ENCODE measurements around the gene IL11. TPM values are rescaled to one million over a fixed set of nuclear protein-coding genes. Genes with fewer than 3 reads are reported as not detected.

Gene IL11
- total RNA-seq, 1 donor = 0.36 TPM

GRCh38 chr19:55322204-55322885 lies 47.9 kb downstream of the IL11 start:
- TF ChIP-seq CTCF (IDR thresholded peaks at IDR 0.05; ENCODE audit: extremely low read depth, low read depth, low read length) = no peak
- no peak overlapping the region for H2AFZ ChIP-seq (ENCODE audit: low read length)

GRCh38 chr19:55321466-55322137 lies 48.7 kb downstream of the IL11 start:
- Histone ChIP-seq H3K9me3 (ENCODE audit: low read depth, low read length) (no peaks in the 10 kb centered on the region), H2AFZ (ENCODE audit: low read length) (no peak overlapping the region), H3K79me2 (ENCODE audit: insufficient read depth, low read length) (no peaks in the 10 kb centered on the region), H3K4me1 (ENCODE audit: insufficient read depth, low read length) (no peaks in the 10 kb centered on the region), H3K27ac (ENCODE audit: low read depth, low read length) (no peak overlapping the region), H3K4me2 (ENCODE audit: insufficient read depth, low read length) (no peak overlapping the region), H3K4me3 (ENCODE audit: insufficient read depth, low read length) (no peak overlapping the region), H4K20me1 (ENCODE audit: insufficient read depth, low read length) (no peaks in the 10 kb centered on the region), H3K27me3 (ENCODE audit: insufficient read depth, low read length) (no peaks in the 10 kb centered on the region), H3K36me3 (ENCODE audit: insufficient read depth, low read length) (no peaks in the 10 kb centered on the region)
- peak; percentile 17 for DNase-seq (ENCODE audit: insufficient read length, low spot score, missing footprints)
- TF ChIP-seq CTCF (IDR thresholded peaks at IDR 0.05; ENCODE audit: extremely low read depth, low read depth, low read length) = no peak

More at GRCh38 chr19:55322204-55322885, 47.9 kb downstream of the IL11 start:
- H3K27me3 ChIP-seq (ENCODE audit: insufficient read depth, low read length) = no peaks in the 10 kb centered on the region
- peak; percentile 36 for DNase-seq (ENCODE audit: insufficient read length, low spot score, missing footprints)
- H4K20me1 ChIP-seq (ENCODE audit: insufficient read depth, low read length) = no peaks in the 10 kb centered on the region
- H3K36me3 ChIP-seq (ENCODE audit: insufficient read depth, low read length) = no peaks in the 10 kb centered on the region
- no peaks in the 10 kb centered on the region for H3K79me2 ChIP-seq (ENCODE audit: insufficient read depth, low read length)
- H3K4me2 ChIP-seq (ENCODE audit: insufficient read depth, low read length) = no peak overlapping the region
- H3K4me1 ChIP-seq (ENCODE audit: insufficient read depth, low read length) = peaks cover 1% of the 10 kb centered on the region
- H3K4me3 ChIP-seq (ENCODE audit: insufficient read depth, low read length) = no peak overlapping the region
- H3K9me3 ChIP-seq (ENCODE audit: low read depth, low read length) = no peaks in the 10 kb centered on the region
- no peak overlapping the region for H3K27ac ChIP-seq (ENCODE audit: low read depth, low read length)

- Histone ChIP-seq H2AFZ (ENCODE audit: low read length) (no peak overlapping the region), H3K79me2 (ENCODE audit: insufficient read depth, low read length) (no peaks in the 10 kb centered on the region), H3K27me3 (ENCODE audit: insufficient read depth, low read length) (no peaks in the 10 kb centered on the region)
Observed at GRCh38 chr19:55320844-55321419, 49.3 kb downstream of the IL11 start.

More at GRCh38 chr19:55320844-55321419, 49.3 kb downstream of the IL11 start:
- Histone ChIP-seq H4K20me1 (ENCODE audit: insufficient read depth, low read length) (no peaks in the 10 kb centered on the region), H3K27ac (ENCODE audit: low read depth, low read length) (no peak overlapping the region), H3K36me3 (ENCODE audit: insufficient read depth, low read length) (no peaks in the 10 kb centered on the region), H3K4me1 (ENCODE audit: insufficient read depth, low read length) (no peaks in the 10 kb centered on the region), H3K4me3 (ENCODE audit: insufficient read depth, low read length) (no peak overlapping the region), H3K9me3 (ENCODE audit: low read depth, low read length) (no peaks in the 10 kb centered on the region), H3K4me2 (ENCODE audit: insufficient read depth, low read length) (no peak overlapping the region)
- DNase-seq (ENCODE audit: insufficient read length, low spot score, missing footprints) = peak; percentile 68
- no peak for TF ChIP-seq CTCF (IDR thresholded peaks at IDR 0.05; ENCODE audit: extremely low read depth, low read depth, low read length)
